ENCODE data around the gene LGALS9B. TPM values are rescaled to one million over a fixed set of nuclear protein-coding genes. Genes with fewer than 3 reads are reported as not detected.
"Not testable (repeated sequence)": the region's sequence is repeated elsewhere in the genome, so short reads cannot be mapped to it uniquely, and the experiment has no call there.

The LGALS9B gene
- total and polyA plus RNA-seq, 4 donors: 0.39 to 1.1 (median 0.83) TPM; not detected in 1

DNA sequence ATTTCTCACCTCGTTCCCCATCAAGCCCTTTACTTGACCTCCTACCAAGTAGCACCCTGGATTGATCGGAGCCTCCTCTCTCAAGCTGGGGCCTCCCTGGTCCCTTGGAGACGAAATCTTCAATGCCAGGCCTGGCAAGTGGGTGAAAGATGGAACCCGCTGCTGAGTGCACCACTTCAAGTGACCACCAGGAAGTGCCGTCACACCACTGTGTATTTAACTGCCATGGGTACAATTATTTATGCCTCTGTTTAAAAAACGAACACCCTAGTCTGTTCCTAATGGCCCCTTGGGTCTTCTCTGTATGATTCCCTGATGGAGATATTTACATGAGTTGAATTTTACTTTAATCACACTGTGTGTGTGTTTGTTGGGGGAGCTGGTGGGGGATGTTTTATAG, 20.4 kb downstream of the LGALS9B start:
- H3K9me3 ChIP-seq (ENCODE audit: control insufficient read depth in 4 of 4, insufficient read depth in 3 of 4, low read length in 3 of 4); H3K4me1 ChIP-seq (ENCODE audit: control insufficient read depth in 5 of 5, insufficient read depth in 5 of 5, low read length in 5 of 5); H3K27ac ChIP-seq (ENCODE audit: low read depth in 1 of 2, low read length in 1 of 2); ATAC-seq (ENCODE audit: insufficient read depth, low FRiP score); H3K9ac ChIP-seq (ENCODE audit: insufficient read depth in 1 of 2, low read length in 2 of 2); H3K27me3 ChIP-seq (ENCODE audit: control insufficient read depth in 3 of 3, insufficient read depth in 3 of 3, low read length in 2 of 3); H3K36me3 ChIP-seq (ENCODE audit: control insufficient read depth in 4 of 4, insufficient read depth in 4 of 4, low read length in 4 of 4); DNase-seq; H3K4me3 ChIP-seq: not testable (repeated sequence)
- WGBS, 2 donors: 63 to 67% methylated on average over 6 of the region's 6 CpGs

DNA sequence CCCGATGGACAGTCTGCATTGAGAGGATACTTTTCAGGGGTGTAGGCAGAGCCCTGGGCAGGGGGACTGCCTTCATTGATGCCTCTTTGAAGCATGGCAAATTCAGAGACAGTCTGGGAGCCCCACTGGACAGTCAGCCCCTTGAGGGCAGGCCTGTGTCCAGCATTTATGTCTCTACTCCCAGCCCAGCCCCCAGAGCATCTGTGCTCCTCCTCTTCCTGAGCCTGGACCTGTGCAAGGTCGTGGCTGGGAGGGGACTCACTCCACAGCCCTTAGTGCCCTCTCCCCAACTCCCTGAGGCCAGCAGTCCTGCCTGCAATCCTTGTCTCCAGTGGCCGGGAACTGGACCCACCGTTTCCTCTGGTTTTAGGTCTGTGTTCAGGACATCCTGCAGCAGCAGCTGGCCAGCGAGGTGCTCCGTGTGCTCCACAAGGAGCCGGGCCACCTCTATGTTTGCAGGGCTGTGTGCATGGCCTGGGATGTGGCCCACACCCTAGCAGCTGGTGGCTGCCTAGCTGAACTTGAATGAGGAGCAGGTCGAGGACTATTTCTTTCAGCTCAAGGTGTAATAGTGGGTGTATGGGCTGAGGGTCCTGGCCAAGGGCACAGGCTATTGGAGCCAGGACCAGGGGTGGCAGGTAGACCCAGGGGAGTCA, 22.6 kb downstream of the LGALS9B start:
- 87% methylated on average over 3 to 4 of the region's 8 CpGs for WGBS, 2 donors
- H3K27ac ChIP-seq (ENCODE audit: low read depth in 1 of 2, low read length in 1 of 2); H3K36me3 ChIP-seq (ENCODE audit: control insufficient read depth in 4 of 4, insufficient read depth in 4 of 4, low read length in 4 of 4); H3K9me3 ChIP-seq (ENCODE audit: control insufficient read depth in 4 of 4, insufficient read depth in 3 of 4, low read length in 3 of 4); H3K4me3 ChIP-seq; ATAC-seq (ENCODE audit: insufficient read depth, low FRiP score); H3K9ac ChIP-seq (ENCODE audit: insufficient read depth in 1 of 2, low read length in 2 of 2); H3K4me1 ChIP-seq (ENCODE audit: control insufficient read depth in 5 of 5, insufficient read depth in 5 of 5, low read length in 5 of 5); DNase-seq; H3K27me3 ChIP-seq (ENCODE audit: control insufficient read depth in 3 of 3, insufficient read depth in 3 of 3, low read length in 2 of 3): not testable (repeated sequence)

DNA sequence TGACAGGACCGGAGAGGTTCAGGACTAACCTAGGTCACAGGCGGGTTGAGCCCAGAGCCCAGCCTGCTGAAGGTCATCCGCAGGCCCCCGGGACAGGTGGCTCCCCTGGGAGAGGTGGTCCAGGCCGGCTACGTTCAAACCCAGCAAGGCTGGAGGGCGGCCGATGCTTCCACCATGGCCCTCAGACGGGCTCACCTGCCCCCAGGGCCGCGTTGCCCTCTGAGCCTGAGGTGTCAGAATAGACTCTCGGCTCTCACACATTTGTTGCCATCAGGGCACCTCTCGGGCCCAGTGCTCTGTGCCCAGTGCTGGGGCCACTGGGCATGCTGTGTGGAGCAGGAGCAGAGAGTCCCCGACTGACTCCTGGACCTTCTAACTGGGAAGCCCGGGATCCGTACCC, 23.2 kb downstream of the LGALS9B start:
- WGBS, 2 donors: 88 to 94% methylated on average over 15 to 16 of the region's 16 CpGs
- H3K4me1 ChIP-seq (ENCODE audit: control insufficient read depth in 5 of 5, insufficient read depth in 5 of 5, low read length in 5 of 5); DNase-seq: not testable (repeated sequence)

DNA sequence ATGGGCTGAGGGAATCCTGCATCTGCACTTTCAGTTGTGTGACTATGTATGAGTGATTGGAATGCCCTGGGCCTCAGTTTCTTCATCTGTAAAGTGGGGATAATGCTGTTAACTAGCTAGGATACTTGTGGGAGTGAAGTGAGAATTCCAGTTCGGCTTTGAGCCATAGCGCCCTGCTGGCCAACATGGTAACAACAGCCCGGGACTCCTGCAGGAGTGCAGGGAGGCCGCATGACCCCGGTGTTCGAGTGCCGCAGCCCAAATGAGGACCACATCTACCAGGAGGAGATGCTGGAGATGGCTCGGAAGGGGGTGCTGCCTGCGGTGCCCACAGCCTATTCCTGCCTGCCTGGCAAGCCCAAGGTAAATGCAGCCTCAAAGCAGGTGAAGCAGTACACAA, 23.7 kb downstream of the LGALS9B start:
- 50 to 79% methylated on average over 1 to 2 of the region's 9 CpGs for WGBS, 2 donors
- H3K9ac ChIP-seq (ENCODE audit: insufficient read depth in 1 of 2, low read length in 2 of 2); H3K4me3 ChIP-seq; H3K4me1 ChIP-seq (ENCODE audit: control insufficient read depth in 5 of 5, insufficient read depth in 5 of 5, low read length in 5 of 5); H3K27me3 ChIP-seq (ENCODE audit: control insufficient read depth in 3 of 3, insufficient read depth in 3 of 3, low read length in 2 of 3); H3K36me3 ChIP-seq (ENCODE audit: control insufficient read depth in 4 of 4, insufficient read depth in 4 of 4, low read length in 4 of 4); ATAC-seq (ENCODE audit: insufficient read depth, low FRiP score); DNase-seq; H3K9me3 ChIP-seq (ENCODE audit: control insufficient read depth in 4 of 4, insufficient read depth in 3 of 4, low read length in 3 of 4); H3K27ac ChIP-seq (ENCODE audit: low read depth in 1 of 2, low read length in 1 of 2): not testable (repeated sequence)

More for the DNA sequence above, 23.2 kb downstream of the LGALS9B start:
- H3K27ac ChIP-seq (ENCODE audit: low read depth in 1 of 2, low read length in 1 of 2); H3K4me3 ChIP-seq; ATAC-seq (ENCODE audit: insufficient read depth, low FRiP score); H3K9ac ChIP-seq (ENCODE audit: insufficient read depth in 1 of 2, low read length in 2 of 2); H3K9me3 ChIP-seq (ENCODE audit: control insufficient read depth in 4 of 4, insufficient read depth in 3 of 4, low read length in 3 of 4); H3K27me3 ChIP-seq (ENCODE audit: control insufficient read depth in 3 of 3, insufficient read depth in 3 of 3, low read length in 2 of 3); H3K36me3 ChIP-seq (ENCODE audit: control insufficient read depth in 4 of 4, insufficient read depth in 4 of 4, low read length in 4 of 4): not testable (repeated sequence)

DNA sequence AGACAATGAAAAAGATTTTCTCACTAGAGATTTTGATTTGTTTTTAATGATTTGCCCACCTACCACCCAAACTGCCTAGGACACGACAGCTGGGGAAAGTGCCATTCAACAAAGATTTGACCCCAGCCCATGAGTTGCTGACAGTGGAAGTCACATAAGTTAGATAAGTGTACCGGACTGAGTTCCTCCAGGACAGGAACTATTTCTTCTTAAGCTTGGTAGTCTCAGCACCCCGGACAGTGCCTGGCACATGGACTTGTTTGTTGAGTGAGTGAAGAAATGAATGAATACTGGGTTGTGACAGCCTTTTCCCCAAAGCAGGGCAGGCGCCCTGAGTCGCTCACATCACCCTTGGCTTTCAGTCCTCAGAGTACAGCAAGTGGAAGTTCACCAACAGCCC, 26.7 kb downstream of the LGALS9B start:
- not testable (repeated sequence) for H3K4me3 ChIP-seq; H3K9ac ChIP-seq (ENCODE audit: insufficient read depth in 1 of 2, low read length in 2 of 2)
- 64 to 72% methylated on average over 3 of the region's 5 CpGs for WGBS, 2 donors

DNA sequence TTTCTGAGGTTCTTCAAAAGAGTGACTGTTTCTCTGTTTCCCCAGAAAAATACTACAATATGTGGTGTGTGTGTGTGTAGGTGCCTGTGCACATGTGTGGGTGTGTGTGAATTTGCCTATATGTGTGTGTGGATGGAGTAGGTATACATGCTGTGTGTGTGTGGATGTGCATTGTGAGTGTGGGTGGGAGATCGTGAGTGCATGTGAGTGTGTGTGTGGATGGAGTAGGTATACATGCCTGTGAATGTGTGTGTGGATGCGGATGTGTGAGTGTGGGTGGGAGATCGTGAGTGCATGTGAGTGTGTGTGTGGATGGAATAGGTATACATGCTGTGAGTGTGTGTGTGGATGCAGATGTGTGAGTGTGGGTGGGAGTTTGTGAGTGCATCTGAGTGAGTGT, 32.2 kb downstream of the LGALS9B start:
- 92 to 93% methylated on average over 3 of the region's 3 CpGs for WGBS, 2 donors
- DNase-seq: not testable (repeated sequence)

More for the DNA sequence above, 26.7 kb downstream of the LGALS9B start:
- not testable (repeated sequence) for ATAC-seq (ENCODE audit: insufficient read depth, low FRiP score); H3K27ac ChIP-seq (ENCODE audit: low read depth in 1 of 2, low read length in 1 of 2); H3K27me3 ChIP-seq (ENCODE audit: control insufficient read depth in 3 of 3, insufficient read depth in 3 of 3, low read length in 2 of 3); H3K4me1 ChIP-seq (ENCODE audit: control insufficient read depth in 5 of 5, insufficient read depth in 5 of 5, low read length in 5 of 5); H3K36me3 ChIP-seq (ENCODE audit: control insufficient read depth in 4 of 4, insufficient read depth in 4 of 4, low read length in 4 of 4); H3K9me3 ChIP-seq (ENCODE audit: control insufficient read depth in 4 of 4, insufficient read depth in 3 of 4, low read length in 3 of 4)
- peak in 1 of 3 donors; percentile 3 for DNase-seq

DNA sequence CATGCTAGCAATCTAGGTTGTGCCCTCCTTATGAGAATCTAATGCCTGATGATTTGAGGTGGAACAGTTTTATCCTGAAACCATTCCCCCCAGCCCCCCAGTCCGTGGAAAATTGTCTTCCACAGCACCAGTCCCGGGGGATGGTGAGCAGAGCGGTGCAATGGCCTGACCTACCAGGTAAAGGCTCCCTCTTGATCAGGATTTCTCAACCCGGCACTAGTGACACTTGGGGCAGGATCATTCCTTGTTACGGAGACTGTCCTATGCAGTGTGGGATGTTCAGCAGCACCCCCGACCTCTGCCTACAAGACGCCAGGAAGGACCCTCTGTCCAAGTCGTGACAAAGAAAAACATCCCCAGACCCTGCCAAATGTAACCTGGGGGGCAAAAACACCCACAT, 34.0 kb downstream of the LGALS9B start:
- not testable (repeated sequence) for H3K27ac ChIP-seq (ENCODE audit: low read depth in 1 of 2, low read length in 1 of 2); H3K9me3 ChIP-seq (ENCODE audit: control insufficient read depth in 4 of 4, insufficient read depth in 3 of 4, low read length in 3 of 4); H3K27me3 ChIP-seq (ENCODE audit: control insufficient read depth in 3 of 3, insufficient read depth in 3 of 3, low read length in 2 of 3); H3K36me3 ChIP-seq (ENCODE audit: control insufficient read depth in 4 of 4, insufficient read depth in 4 of 4, low read length in 4 of 4); H3K4me1 ChIP-seq (ENCODE audit: control insufficient read depth in 5 of 5, insufficient read depth in 5 of 5, low read length in 5 of 5); H3K9ac ChIP-seq (ENCODE audit: insufficient read depth in 1 of 2, low read length in 2 of 2); H3K4me3 ChIP-seq; ATAC-seq (ENCODE audit: insufficient read depth, low FRiP score); DNase-seq
- 74 to 77% methylated on average over 7 to 8 of the region's 8 CpGs for WGBS, 2 donors

More for the DNA sequence above, 32.2 kb downstream of the LGALS9B start:
- not testable (repeated sequence) for H3K27ac ChIP-seq (ENCODE audit: low read depth in 1 of 2, low read length in 1 of 2); H3K36me3 ChIP-seq (ENCODE audit: control insufficient read depth in 4 of 4, insufficient read depth in 4 of 4, low read length in 4 of 4); H3K4me1 ChIP-seq (ENCODE audit: control insufficient read depth in 5 of 5, insufficient read depth in 5 of 5, low read length in 5 of 5); H3K9ac ChIP-seq (ENCODE audit: insufficient read depth in 1 of 2, low read length in 2 of 2); H3K4me3 ChIP-seq; H3K27me3 ChIP-seq (ENCODE audit: control insufficient read depth in 3 of 3, insufficient read depth in 3 of 3, low read length in 2 of 3); H3K9me3 ChIP-seq (ENCODE audit: control insufficient read depth in 4 of 4, insufficient read depth in 3 of 4, low read length in 3 of 4); ATAC-seq (ENCODE audit: insufficient read depth, low FRiP score)

DNA sequence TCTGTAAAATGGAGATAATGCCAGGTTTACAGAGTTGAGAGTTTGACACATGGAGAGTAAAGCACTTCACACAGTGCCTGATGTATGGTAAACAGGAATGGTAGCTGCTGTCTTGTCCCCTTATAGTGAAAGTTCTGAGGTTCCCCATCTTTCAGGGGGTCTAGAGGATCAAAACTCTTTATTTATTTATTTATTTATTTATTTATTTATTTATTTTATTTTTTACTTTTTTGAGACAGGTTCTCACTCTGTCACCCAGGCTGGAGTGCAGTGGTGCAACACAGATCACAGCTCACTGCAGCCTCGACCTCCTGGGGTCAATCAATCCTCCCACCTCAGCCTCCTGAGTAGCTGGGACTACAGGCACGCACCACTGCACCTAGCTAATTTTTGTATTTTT, 40.1 kb downstream of the LGALS9B start:
- not testable (repeated sequence) for H3K9me3 ChIP-seq (ENCODE audit: control insufficient read depth in 4 of 4, insufficient read depth in 3 of 4, low read length in 3 of 4); H3K9ac ChIP-seq (ENCODE audit: insufficient read depth in 1 of 2, low read length in 2 of 2); ATAC-seq (ENCODE audit: insufficient read depth, low FRiP score); H3K4me3 ChIP-seq; H3K27ac ChIP-seq (ENCODE audit: low read depth in 1 of 2, low read length in 1 of 2); H3K27me3 ChIP-seq (ENCODE audit: control insufficient read depth in 3 of 3, insufficient read depth in 3 of 3, low read length in 2 of 3); H3K36me3 ChIP-seq (ENCODE audit: control insufficient read depth in 4 of 4, insufficient read depth in 4 of 4, low read length in 4 of 4); DNase-seq; H3K4me1 ChIP-seq (ENCODE audit: control insufficient read depth in 5 of 5, insufficient read depth in 5 of 5, low read length in 5 of 5)
- WGBS, 2 donors: 89 to 94% methylated on average over 1 to 2 of the region's 2 CpGs
